Thoracic aorta (tissue), 2 donors: ENCODE results near the gene SUB1. TPM values are rescaled to one million over a fixed set of nuclear protein-coding genes. Genes with fewer than 3 reads are reported as not detected.
A peak's percentile ranks its signal among the peaks of the same experiment; 100 is the strongest.

Experiments used
- ATAC-seq: fragments of 150-250 bp; one replicate; pipeline ENCODE4 v1.8.0; 2017; ENCODE audit warnings: low read depth; ENCODE audit not compliant: insufficient number of reproducible peaks, low FRiP score
- DNase-seq: peaks from one replicate; pipeline ENCODE4 v3.0.0-alpha.2; 2020; ENCODE audit warnings: low spot score
- H3K27ac ChIP-seq, 2 donors: fragments of 200-600 bp; sonication (generic); 1 replicate in 1 of 2; 2 replicates in 1 of 2; pipeline ENCODE4 v1.5.1; 2016; ENCODE audit warnings: mild to moderate bottlenecking in 2 of 2, moderate library complexity in 2 of 2
- H3K27me3 ChIP-seq: fragments of 200-600 bp; sonication (generic); replicated peaks from 2 replicates; pipeline ENCODE4 v1.6.0; 2016; ENCODE audit warnings: mild to moderate bottlenecking; ENCODE audit not compliant: insufficient read depth
- H3K36me3 ChIP-seq: fragments of 200-600 bp; sonication (generic); one replicate; pipeline ENCODE4 v1.5.1; 2016
- H3K4me1 ChIP-seq, 2 donors: fragments of 200-600 bp; sonication (generic); 1 replicate in 1 of 2; 2 replicates in 1 of 2; pipeline versions ENCODE4 v1.5.1 to v1.6.0; 2016; ENCODE audit warnings: low read depth in 2 of 2, mild to moderate bottlenecking in 1 of 2; ENCODE audit not compliant: control insufficient read depth in 1 of 2
- H3K4me3 ChIP-seq: fragments of 200-600 bp; sonication (generic); 2 replicates; pipeline ENCODE4 v1.5.1; 2016; ENCODE audit warnings: mild to moderate bottlenecking
- H3K9me3 ChIP-seq: fragments of 200-600 bp; sonication (generic); 2 replicates; pipeline ENCODE4 v1.5.1; 2016
- total RNA-seq, 2 donors: library from RNA; depleted of rRNA; stranded (reverse); fragments of >200 nt; gene quantifications; one replicate each; pipeline versions ENCODE4 v1.1.0 to v1.2.3, GENCODE V29; 2016
- TF ChIP-seq, protein P1 (sequence below): fragments of 200-600 bp; sonication (generic); IDR thresholded peaks from one replicate; pipeline ENCODE4 v1.5.1; 2019; ENCODE audit warnings: antibody characterized with exemption

Gene SUB1
- total RNA-seq, 2 donors from 2014 or later, result 91.1 to 130 TPM

DNA sequence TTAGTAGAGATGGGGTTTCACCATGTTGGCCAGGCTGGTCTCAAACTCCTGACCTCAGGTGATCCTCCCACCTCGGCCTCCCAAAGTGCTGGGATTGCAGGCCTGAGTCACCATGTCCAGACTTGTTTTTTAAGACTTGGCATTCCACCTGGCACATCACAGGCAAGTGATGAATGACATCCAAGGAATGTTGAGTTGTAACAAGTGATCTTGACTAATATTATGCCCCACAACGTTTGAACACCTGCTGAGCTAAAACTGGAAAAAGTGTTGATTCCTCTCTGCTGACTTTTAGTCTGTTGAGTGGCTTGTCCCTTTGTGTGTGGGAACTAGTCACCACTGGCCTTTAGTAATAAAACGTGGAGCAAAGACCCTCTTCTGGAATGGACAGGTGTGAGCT is 54.6 kb downstream of the SUB1 start:
- TF ChIP-seq, protein P1, sequence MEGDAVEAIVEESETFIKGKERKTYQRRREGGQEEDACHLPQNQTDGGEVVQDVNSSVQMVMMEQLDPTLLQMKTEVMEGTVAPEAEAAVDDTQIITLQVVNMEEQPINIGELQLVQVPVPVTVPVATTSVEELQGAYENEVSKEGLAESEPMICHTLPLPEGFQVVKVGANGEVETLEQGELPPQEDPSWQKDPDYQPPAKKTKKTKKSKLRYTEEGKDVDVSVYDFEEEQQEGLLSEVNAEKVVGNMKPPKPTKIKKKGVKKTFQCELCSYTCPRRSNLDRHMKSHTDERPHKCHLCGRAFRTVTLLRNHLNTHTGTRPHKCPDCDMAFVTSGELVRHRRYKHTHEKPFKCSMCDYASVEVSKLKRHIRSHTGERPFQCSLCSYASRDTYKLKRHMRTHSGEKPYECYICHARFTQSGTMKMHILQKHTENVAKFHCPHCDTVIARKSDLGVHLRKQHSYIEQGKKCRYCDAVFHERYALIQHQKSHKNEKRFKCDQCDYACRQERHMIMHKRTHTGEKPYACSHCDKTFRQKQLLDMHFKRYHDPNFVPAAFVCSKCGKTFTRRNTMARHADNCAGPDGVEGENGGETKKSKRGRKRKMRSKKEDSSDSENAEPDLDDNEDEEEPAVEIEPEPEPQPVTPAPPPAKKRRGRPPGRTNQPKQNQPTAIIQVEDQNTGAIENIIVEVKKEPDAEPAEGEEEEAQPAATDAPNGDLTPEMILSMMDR, result no peak
- Histone ChIP-seq H3K36me3 (no peaks in the 10 kb centered on the region), H3K27ac (peak overlapping the region; percentile 37 to 49), H3K9me3 (no peaks in the 10 kb centered on the region), H3K4me1 (peaks cover 4 to 8% of the 10 kb centered on the region in 2 donors), H3K27me3 (no peaks in the 10 kb centered on the region), H3K4me3 (no peak overlapping the region)
- DNase-seq, result no peak
- peak; percentile 13 for ATAC-seq

DNA sequence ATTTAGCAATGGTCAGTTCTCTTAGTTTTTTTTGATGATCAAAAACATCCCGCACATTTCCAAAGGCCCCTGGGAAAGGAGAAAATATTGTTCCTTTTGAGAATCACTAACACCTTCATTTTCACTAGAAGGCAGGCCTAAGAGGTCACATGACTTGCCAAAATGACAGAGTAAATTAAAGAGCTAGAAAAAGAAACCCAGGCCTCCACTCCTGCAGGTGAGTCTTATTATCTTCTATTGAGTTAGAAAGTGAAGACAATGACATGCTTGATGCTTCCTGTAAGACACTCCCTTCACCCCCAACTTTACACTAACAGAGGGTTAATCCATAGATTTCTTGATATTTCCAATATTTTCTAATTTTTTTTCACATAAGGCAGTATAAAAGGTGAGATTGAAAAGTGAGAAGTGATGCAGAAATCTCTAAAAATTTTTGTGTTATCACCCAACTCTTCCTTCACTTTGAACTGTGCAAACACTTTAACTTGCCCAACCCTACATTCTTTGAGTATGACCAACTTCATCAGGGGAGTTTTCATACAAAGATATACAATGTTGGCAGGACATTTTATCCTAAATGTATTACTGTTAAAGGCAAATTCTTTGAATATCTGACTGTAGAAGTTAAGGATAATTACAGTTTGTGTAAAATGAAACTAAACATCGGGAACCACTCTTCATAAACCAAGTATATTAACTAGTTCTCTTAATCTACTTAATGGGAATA is 57.1 kb downstream of the SUB1 start:
- TF ChIP-seq, protein P1, result no peak
- peaks cover 9 to 25% of the 10 kb centered on the region in 2 donors for H3K4me1 ChIP-seq
- H3K9me3 ChIP-seq, result no peaks in the 10 kb centered on the region
- no peak for ATAC-seq
- H3K27ac ChIP-seq, result peak overlapping the region in 1 of 2 donors; percentile 40
- peak overlapping the region; percentile 24 for H3K4me3 ChIP-seq
- H3K27me3 ChIP-seq, result no peaks in the 10 kb centered on the region
- DNase-seq, result no peak
- H3K36me3 ChIP-seq, result no peaks in the 10 kb centered on the region

DNA sequence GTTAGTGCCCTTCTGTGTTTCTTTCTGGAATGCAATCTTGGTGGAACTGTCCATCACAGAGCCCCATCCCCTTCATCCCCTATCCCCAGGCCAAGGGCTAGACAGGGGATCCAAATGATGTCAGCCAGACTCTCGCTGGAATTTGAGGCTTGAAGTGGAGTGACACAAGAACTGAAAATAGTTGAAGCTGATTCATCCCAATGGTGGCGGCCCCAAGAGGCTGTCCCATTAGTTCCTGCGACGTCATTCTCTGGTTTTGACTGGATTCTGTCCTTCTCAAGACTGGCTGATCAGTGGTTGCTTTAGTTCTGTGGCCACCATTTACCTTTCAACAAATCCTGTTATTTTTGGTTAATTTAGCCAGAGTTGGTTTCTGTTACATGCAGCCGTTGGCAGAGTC is 59.9 kb downstream of the SUB1 start:
- H3K27ac ChIP-seq, result peak overlapping the region in 1 of 2 donors; percentile 41

DNA sequence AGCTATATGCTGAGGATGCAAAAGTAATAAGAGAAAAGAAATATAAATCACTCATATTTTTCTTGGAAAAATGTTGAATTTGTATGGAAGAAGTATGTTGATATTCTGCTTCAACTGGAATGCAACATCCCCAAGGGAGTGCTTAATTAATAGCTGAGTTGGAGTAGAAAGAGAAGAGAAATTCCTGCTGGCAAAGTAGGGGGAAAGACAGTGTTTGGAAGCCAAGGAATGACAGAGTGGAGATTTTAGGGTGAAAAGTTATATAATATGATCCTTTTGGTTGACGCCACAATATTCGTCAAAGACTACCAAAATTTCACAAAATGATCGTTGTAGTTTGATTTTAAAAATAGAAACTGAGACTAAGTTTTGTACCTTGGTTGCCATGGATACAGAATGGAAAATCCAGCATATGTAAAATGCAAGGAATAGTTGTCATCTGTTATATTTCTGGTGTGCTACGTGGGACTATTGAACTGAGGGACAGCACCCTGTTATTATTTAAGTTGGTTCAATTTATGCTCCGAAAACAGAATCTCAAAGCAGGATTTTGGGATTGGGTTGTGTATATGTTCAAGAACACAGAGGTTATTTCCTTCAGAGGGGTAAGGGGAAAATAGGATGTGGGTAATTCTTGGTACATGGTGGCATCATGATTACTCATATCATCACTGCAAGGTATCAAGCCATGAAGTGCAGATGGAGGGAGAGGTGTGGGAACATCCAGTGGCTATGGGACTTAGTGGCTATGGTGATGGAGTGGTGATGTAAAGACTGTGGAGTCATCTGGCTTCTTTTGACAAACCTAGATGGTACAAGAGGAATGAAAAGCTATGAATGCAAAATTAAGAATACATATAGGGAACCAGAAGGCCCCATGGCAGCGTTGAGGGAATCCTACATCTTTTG is 61.0 kb downstream of the SUB1 start:
- TF ChIP-seq, protein P1, result no peak
- Histone ChIP-seq H3K9me3 (no peaks in the 10 kb centered on the region), H3K36me3 (no peaks in the 10 kb centered on the region), H3K4me3 (no peak overlapping the region), H3K27me3 (no peaks in the 10 kb centered on the region), H3K27ac (peak overlapping the region in 1 of 2 donors; percentile 41), H3K4me1 (peaks cover 5 to 23% of the 10 kb centered on the region in 2 donors)
- ATAC-seq (no peak), DNase-seq (no peak)

More for the DNA sequence above, 59.9 kb downstream of the SUB1 start:
- TF ChIP-seq, protein P1, result no peak
- Histone ChIP-seq H3K36me3 (no peaks in the 10 kb centered on the region), H3K4me1 (peaks cover 6 to 22% of the 10 kb centered on the region in 2 donors), H3K9me3 (no peaks in the 10 kb centered on the region), H3K27me3 (no peaks in the 10 kb centered on the region), H3K4me3 (no peak overlapping the region)
- ATAC-seq (peak; percentile 60), DNase-seq (no peak)

DNA sequence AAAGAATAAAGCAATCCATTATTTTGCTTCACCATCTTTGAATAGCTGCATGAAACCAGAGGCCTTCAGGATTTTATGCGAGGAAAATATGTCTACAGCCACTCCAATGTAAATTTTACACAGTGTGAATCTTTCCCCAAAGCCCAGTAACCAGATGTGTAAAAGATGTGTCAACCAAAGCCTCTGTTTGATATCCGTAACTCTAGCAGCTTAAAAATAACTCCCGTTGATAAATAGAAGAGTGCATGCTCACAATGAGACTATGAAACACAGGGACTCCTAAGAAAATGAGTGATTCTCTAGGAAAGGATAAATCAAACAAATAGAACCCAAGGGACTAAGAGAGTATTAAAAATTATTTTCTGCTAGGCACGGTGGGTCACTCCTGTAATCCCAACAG is 65.7 kb downstream of the SUB1 start:
- H3K9me3 ChIP-seq, result no peaks in the 10 kb centered on the region
- H3K27ac ChIP-seq, result peak overlapping the region; percentile 18 to 82
- no peaks in the 10 kb centered on the region for H3K27me3 ChIP-seq
- H3K4me3 ChIP-seq, result no peak overlapping the region
- ATAC-seq (no peak), DNase-seq (no peak)
- TF ChIP-seq, protein P1, result no peak
- H3K36me3 ChIP-seq, result no peaks in the 10 kb centered on the region
- H3K4me1 ChIP-seq, result peaks cover 9 to 33% of the 10 kb centered on the region in 2 donors
